ENCODE data around the gene P3H3.

- no peak for TF ChIP-seq CTCF (IDR thresholded peaks at IDR 0.05)
- no peak for TF ChIP-seq POLR2A (IDR thresholded peaks at IDR 0.05)
- TF ChIP-seq POLR2AphosphoS5 (IDR thresholded peaks at IDR 0.05; ENCODE audit: insufficient read depth in 1 of 2, low read depth in 1 of 2): no peak
Observed at GRCh38 chr12:6818645-6819044, 9.6 kb upstream of the P3H3 start.
